Brain microvascular endothelial cell (primary cell): Measurements from ENCODE around the gene OPRL1.

ENCODE experiments used
- DNase-seq: peaks from one replicate; pipeline ENCODE4 v3.0.0-alpha.2; 2020
- H3K27ac ChIP-seq: fragments of 250-450 bp; sonication (Bioruptor Pico); 2 replicates; pipeline ENCODE4 v1.5.1; 2020; ENCODE audit warnings: mild to moderate bottlenecking, moderate library complexity
- H3K27me3 ChIP-seq: fragments of 250-450 bp; sonication (Bioruptor Pico); replicated peaks from 2 replicates; pipeline ENCODE4 v1.5.1; 2020; ENCODE audit warnings: mild to moderate bottlenecking
- H3K36me3 ChIP-seq: fragments of 250-450 bp; sonication (Bioruptor Pico); replicated peaks from 2 replicates; pipeline ENCODE4 v1.5.1; 2020; ENCODE audit warnings: mild to moderate bottlenecking
- H3K4me3 ChIP-seq: 2 replicates; pipeline ENCODE4 v1.5.1; 2011; ENCODE audit warnings: low read depth, mild to moderate bottlenecking, control low read depth, low read length, moderate library complexity
- CTCF ChIP-seq: IDR thresholded peaks from 2 replicates; pipeline ENCODE4 v1.5.1; 2011; ENCODE audit warnings: low read depth, mild to moderate bottlenecking, moderate library complexity, low read length, control low read depth, inconsistent platforms; ENCODE audit errors: missing control alignments
- in situ Hi-C: cut with HindIII; loops from 2 replicates; pipeline ENCODE4 v1.10.0; 2017; ENCODE audit warnings: low sequenced_read_pairs, low pct_ligation_motif_present

The OPRL1 gene

GRCh38 chr20:64038224-64038564, 41.7 kb upstream of the OPRL1 start:
- no peak for DNase-seq
- Histone ChIP-seq H3K36me3 (peaks cover 2% of the 10 kb centered on the region), H3K4me3 (no peak overlapping the region), H3K27me3 (peaks cover 21% of the 10 kb centered on the region), H3K27ac (no peak overlapping the region)
- in situ Hi-C loops: no loop called here
- TF ChIP-seq CTCF: no peak

DNA sequence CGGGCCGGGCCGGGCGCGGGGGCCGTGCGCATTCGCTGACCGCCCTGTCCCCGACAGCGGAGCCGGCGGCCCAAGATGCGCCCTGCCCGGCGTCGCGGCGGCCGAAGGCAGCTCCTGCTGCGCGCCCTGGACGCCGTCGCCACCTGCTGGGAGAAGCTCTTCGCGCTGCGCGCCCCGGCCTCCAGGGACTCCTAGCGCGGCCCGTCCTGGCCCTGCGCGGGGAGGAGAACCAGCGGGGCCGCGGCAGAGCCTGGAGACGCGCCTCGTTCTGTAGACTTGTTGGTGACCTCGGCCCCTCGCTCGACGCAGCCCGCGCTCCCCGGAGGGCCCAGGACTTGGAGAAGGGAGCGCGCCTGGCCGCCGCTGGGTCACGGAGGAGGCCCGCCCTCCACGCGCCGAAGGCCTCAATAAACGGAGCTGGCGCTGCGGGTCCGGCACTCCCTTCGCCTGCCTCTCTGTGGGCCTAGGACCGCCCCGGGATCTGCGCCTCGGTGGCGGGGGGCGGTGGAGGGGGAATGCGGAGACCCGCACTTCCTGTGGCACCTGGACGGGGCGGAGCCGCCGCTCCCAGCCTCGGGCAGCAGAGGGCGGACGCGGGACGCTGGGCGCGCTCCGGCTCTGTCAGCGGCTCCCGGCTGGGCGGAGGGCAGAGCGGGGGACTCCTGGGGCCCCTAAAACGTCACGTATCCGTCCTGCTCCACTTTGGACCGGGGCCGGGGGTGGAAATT, 41.2 kb upstream of the OPRL1 start:
- DNase-seq: peak; percentile 18
- in situ Hi-C loops: no loop called here
- peak; percentile 59 for TF ChIP-seq CTCF
- H3K36me3 ChIP-seq: peaks cover 2% of the 10 kb centered on the region
- no peak overlapping the region for H3K27ac ChIP-seq
- peaks cover 21% of the 10 kb centered on the region for H3K27me3 ChIP-seq
- peak overlapping the region; percentile 37 for H3K4me3 ChIP-seq

DNA sequence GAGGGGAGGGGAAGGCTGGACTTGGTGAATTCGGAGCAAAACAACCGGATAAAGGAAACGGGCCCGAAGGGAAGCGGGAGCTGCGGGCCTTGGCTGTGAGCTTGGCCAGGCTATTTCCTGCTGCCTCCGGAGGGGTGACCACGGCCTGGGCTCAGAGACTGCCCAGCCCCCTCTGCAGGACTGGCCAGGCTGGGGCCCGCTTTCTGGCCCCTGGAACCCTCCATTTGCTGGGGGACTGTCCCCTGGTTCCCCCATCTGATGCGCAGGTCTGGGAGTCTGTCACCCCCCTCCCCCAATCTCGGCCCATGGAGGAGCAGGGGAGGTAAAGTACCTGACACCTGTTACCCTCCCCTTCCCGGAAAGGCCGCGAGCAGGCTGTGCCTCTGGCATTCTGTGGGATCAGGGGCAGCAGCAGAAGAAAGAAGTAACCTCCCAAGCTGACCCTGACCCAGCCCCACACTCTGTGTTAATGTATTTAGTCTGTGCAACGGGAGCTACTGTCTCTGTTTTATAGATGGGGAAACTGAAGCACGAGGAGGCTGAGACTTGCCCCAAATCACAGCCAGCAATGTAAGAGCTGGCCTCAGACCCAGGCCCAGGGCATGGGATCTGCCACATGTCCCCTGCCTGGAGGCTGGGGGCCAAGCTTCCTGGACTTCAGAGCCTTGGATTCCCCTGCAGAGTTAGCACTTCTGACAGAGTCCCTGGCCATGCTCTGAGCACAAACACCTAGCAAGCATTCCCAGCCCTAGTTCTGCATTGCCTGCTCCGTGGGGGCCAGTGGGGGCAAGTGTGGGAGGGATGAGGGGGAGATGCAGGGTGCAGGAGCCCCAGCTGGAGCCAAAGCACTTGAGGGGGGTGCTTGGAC, 40.4 kb upstream of the OPRL1 start:
- H3K4me3 ChIP-seq: no peak overlapping the region
- TF ChIP-seq CTCF: no peak
- no peaks in the 10 kb centered on the region for H3K36me3 ChIP-seq
- no peak for DNase-seq
- H3K27me3 ChIP-seq: peaks cover 21% of the 10 kb centered on the region
- in situ Hi-C loops: no loop called here
- H3K27ac ChIP-seq: no peak overlapping the region

- in situ Hi-C loops: no loop called here
- Histone ChIP-seq H3K4me3 (no peak overlapping the region), H3K36me3 (no peaks in the 10 kb centered on the region), H3K27ac (no peak overlapping the region), H3K27me3 (peaks cover 21% of the 10 kb centered on the region)
- DNase-seq: no peak
- TF ChIP-seq CTCF: no peak
Observed at GRCh38 chr20:64040231-64041039, 39.4 kb upstream of the OPRL1 start.

GRCh38 chr20:64041040-64041780, 38.7 kb upstream of the OPRL1 start:
- no peak for DNase-seq
- TF ChIP-seq CTCF: no peak
- H3K27ac ChIP-seq: no peak overlapping the region
- no peak overlapping the region for H3K4me3 ChIP-seq
- in situ Hi-C loops: no loop called here
- H3K27me3 ChIP-seq: peaks cover 25% of the 10 kb centered on the region
- no peaks in the 10 kb centered on the region for H3K36me3 ChIP-seq
